ENCODE measurements around the gene ACOT7. TPM values are rescaled to one million over a fixed set of nuclear protein-coding genes. Genes with fewer than 3 reads are reported as not detected.

The ACOT7 gene
- total and polyA plus RNA-seq, 2 experiments from 2014 or later: 167 to 169 TPM

DNA sequence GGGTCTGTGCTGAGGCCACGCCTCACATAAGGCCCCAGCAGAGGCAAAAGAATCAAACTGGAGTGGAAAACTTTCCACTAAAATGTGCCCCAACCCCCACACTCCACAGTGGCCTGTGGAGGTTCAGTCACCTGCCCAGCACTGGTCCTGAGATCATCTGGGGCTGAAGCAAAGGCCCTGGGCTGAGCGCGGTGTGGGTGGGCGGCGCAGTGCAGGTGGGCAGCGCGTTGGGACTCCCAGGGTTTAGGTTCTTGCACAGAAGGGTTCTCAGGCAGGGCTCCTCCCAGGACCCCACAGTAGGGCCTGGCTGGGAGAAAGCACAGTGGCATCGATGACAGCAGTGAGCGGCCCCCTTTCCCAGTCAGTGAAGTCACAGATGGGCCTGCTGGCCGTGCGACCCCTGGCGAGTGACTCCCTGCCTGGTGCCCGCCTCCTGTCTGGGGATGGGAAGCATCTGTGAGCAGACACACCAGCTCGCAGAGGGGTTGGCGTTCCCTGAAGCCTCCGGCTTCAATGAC, 118.9 kb downstream of the ACOT7 start:
- Mint-ChIP-seq H3K4me3 (no peak overlapping the region), H3K27ac (no peak overlapping the region), H3K36me3 (ENCODE audit: low read depth) (peaks cover 4% of the 10 kb centered on the region; the same call in 1 of the 3 replicates), H3K27me3 (ENCODE audit: insufficient read depth, low read depth, poor library complexity) (peaks cover 20% of the 10 kb centered on the region), H3K4me1 (peaks cover 34% of the 10 kb centered on the region), H3K9me3 (no peaks in the 10 kb centered on the region)
- no peaks in the 10 kb centered on the region for H3K36me3 ChIP-seq (ENCODE audit: insufficient read depth)
- H3F3A ChIP-seq (replicated peaks; ENCODE audit: low read depth): no peaks in the 10 kb centered on the region
- H3K4me1 ChIP-seq (ENCODE audit: insufficient read depth): peaks cover 5% of the 10 kb centered on the region; the same call in 1 of the 2 replicates
- H3K9me2 ChIP-seq (ENCODE audit: insufficient read depth): no peaks in the 10 kb centered on the region
- H3K4me2 ChIP-seq: no peak overlapping the region
- H4K20me1 ChIP-seq (replicated peaks; ENCODE audit: insufficient read depth): no peaks in the 10 kb centered on the region; the same call in 1 of the 2 replicates
- H2AFZ ChIP-seq: no peak overlapping the region
- H3K27ac ChIP-seq (ENCODE audit: low read depth): no peak overlapping the region
- DNase-seq (ENCODE audit: low spot score): no peak
- TF ChIP-seq JUNB (IDR thresholded peaks at IDR 0.05; ENCODE audit: unreplicated experiment): no peak
- no peak for TF ChIP-seq ZNF331 (CRISPR knock-in tag; IDR thresholded peaks at IDR 0.05; ENCODE audit: low read depth)
- TF ChIP-seq, protein P1, sequence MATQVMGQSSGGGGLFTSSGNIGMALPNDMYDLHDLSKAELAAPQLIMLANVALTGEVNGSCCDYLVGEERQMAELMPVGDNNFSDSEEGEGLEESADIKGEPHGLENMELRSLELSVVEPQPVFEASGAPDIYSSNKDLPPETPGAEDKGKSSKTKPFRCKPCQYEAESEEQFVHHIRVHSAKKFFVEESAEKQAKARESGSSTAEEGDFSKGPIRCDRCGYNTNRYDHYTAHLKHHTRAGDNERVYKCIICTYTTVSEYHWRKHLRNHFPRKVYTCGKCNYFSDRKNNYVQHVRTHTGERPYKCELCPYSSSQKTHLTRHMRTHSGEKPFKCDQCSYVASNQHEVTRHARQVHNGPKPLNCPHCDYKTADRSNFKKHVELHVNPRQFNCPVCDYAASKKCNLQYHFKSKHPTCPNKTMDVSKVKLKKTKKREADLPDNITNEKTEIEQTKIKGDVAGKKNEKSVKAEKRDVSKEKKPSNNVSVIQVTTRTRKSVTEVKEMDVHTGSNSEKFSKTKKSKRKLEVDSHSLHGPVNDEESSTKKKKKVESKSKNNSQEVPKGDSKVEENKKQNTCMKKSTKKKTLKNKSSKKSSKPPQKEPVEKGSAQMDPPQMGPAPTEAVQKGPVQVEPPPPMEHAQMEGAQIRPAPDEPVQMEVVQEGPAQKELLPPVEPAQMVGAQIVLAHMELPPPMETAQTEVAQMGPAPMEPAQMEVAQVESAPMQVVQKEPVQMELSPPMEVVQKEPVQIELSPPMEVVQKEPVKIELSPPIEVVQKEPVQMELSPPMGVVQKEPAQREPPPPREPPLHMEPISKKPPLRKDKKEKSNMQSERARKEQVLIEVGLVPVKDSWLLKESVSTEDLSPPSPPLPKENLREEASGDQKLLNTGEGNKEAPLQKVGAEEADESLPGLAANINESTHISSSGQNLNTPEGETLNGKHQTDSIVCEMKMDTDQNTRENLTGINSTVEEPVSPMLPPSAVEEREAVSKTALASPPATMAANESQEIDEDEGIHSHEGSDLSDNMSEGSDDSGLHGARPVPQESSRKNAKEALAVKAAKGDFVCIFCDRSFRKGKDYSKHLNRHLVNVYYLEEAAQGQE (IDR thresholded peaks at IDR 0.05; ENCODE audit: unreplicated experiment): no peak
- no peak for TF ChIP-seq ZNF114 (CRISPR knock-in tag; IDR thresholded peaks at IDR 0.05)
- H3K79me2 ChIP-seq (replicated peaks; ENCODE audit: insufficient read depth): no peaks in the 10 kb centered on the region
- H3K27me3 ChIP-seq (ENCODE audit: insufficient read depth): no peaks in the 10 kb centered on the region
- H3K4me3 ChIP-seq: no peak overlapping the region
- ATAC-seq: no peak

DNA sequence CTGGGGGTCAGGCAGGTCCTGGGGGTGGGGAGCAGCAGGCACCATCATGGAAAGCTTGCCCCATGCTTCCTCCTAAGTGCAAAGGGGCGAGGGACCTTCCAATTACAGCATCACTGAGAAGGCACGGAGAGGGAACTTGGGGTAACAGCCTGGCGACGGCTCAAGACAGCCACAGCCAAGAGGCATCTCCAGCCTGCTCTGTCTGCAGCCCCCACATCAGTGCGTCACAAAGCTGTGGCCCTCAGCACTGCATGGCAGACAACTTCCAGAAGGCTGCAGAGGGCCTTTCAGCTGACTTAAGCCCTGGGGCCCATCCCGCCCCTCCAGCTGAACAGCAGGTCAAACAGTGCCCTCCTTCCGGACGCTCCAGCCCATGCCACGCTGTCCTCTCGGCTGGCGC, 119.5 kb downstream of the ACOT7 start:
- no peak overlapping the region for H3K4me2 ChIP-seq
- H4K20me1 ChIP-seq (replicated peaks; ENCODE audit: insufficient read depth): no peaks in the 10 kb centered on the region; the same call in 1 of the 2 replicates
- peaks cover 34% of the 10 kb centered on the region for H3K4me1 Mint-ChIP-seq
- TF ChIP-seq, protein P2, sequence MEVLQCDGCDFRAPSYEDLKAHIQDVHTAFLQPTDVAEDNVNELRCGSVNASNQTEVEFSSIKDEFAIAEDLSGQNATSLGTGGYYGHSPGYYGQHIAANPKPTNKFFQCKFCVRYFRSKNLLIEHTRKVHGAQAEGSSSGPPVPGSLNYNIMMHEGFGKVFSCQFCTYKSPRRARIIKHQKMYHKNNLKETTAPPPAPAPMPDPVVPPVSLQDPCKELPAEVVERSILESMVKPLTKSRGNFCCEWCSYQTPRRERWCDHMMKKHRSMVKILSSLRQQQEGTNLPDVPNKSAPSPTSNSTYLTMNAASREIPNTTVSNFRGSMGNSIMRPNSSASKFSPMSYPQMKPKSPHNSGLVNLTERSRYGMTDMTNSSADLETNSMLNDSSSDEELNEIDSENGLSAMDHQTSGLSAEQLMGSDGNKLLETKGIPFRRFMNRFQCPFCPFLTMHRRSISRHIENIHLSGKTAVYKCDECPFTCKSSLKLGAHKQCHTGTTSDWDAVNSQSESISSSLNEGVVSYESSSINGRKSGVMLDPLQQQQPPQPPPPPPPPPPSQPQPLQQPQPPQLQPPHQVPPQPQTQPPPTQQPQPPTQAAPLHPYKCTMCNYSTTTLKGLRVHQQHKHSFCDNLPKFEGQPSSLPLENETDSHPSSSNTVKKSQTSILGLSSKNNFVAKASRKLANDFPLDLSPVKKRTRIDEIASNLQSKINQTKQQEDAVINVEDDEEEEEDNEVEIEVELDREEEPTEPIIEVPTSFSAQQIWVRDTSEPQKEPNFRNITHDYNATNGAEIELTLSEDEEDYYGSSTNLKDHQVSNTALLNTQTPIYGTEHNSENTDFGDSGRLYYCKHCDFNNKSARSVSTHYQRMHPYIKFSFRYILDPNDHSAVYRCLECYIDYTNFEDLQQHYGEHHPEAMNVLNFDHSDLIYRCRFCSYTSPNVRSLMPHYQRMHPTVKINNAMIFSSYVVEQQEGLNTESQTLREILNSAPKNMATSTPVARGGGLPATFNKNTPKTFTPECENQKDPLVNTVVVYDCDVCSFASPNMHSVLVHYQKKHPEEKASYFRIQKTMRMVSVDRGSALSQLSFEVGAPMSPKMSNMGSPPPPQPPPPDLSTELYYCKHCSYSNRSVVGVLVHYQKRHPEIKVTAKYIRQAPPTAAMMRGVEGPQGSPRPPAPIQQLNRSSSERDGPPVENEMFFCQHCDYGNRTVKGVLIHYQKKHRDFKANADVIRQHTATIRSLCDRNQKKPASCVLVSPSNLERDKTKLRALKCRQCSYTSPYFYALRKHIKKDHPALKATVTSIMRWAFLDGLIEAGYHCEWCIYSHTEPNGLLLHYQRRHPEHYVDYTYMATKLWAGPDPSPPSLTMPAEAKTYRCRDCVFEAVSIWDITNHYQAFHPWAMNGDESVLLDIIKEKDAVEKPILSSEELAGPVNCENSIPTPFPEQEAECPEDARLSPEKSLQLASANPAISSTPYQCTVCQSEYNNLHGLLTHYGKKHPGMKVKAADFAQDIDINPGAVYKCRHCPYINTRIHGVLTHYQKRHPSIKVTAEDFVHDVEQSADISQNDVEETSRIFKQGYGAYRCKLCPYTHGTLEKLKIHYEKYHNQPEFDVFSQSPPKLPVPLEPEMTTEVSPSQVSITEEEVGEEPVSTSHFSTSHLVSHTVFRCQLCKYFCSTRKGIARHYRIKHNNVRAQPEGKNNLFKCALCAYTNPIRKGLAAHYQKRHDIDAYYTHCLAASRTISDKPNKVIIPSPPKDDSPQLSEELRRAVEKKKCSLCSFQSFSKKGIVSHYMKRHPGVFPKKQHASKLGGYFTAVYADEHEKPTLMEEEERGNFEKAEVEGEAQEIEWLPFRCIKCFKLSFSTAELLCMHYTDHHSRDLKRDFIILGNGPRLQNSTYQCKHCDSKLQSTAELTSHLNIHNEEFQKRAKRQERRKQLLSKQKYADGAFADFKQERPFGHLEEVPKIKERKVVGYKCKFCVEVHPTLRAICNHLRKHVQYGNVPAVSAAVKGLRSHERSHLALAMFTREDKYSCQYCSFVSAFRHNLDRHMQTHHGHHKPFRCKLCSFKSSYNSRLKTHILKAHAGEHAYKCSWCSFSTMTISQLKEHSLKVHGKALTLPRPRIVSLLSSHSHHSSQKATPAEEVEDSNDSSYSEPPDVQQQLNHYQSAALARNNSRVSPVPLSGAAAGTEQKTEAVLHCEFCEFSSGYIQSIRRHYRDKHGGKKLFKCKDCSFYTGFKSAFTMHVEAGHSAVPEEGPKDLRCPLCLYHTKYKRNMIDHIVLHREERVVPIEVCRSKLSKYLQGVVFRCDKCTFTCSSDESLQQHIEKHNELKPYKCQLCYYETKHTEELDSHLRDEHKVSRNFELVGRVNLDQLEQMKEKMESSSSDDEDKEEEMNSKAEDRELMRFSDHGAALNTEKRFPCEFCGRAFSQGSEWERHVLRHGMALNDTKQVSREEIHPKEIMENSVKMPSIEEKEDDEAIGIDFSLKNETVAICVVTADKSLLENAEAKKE (CRISPR knock-in tag; IDR thresholded peaks at IDR 0.05): no peak
- TF ChIP-seq ZNF331 (CRISPR knock-in tag; IDR thresholded peaks at IDR 0.05; ENCODE audit: low read depth): no peak
- no peak for TF ChIP-seq POLR2AphosphoS5 (IDR thresholded peaks at IDR 0.05; ENCODE audit: low read depth)
- TF ChIP-seq ZNF114 (CRISPR knock-in tag; IDR thresholded peaks at IDR 0.05): no peak
- no peak for TF ChIP-seq NANOG (IDR thresholded peaks at IDR 0.05; ENCODE audit: borderline replicate concordance)
- TF ChIP-seq EZH2phosphoT487 (IDR thresholded peaks at IDR 0.05; ENCODE audit: unreplicated experiment): no peak
- TF ChIP-seq, protein P1 (IDR thresholded peaks at IDR 0.05; ENCODE audit: unreplicated experiment): no peak

More for the DNA sequence above, 119.5 kb downstream of the ACOT7 start:
- no peak overlapping the region for H2AFZ ChIP-seq
- H3K4me3 ChIP-seq: no peak overlapping the region
- no peaks in the 10 kb centered on the region for H3K27me3 ChIP-seq (ENCODE audit: insufficient read depth)
- no peak overlapping the region for H3K27ac ChIP-seq (ENCODE audit: low read depth)
- H3K9me2 ChIP-seq (ENCODE audit: insufficient read depth): no peaks in the 10 kb centered on the region
- no peak for ATAC-seq
- no peaks in the 10 kb centered on the region for H3K36me3 ChIP-seq (ENCODE audit: insufficient read depth)
- Mint-ChIP-seq H3K36me3 (ENCODE audit: low read depth) (peaks cover 4% of the 10 kb centered on the region; the same call in 1 of the 3 replicates), H3K27me3 (ENCODE audit: insufficient read depth, low read depth, poor library complexity) (peaks cover 17% of the 10 kb centered on the region), H3K4me3 (no peak overlapping the region), H3K27ac (no peak overlapping the region), H3K9me3 (no peaks in the 10 kb centered on the region)
- H3K79me2 ChIP-seq (replicated peaks; ENCODE audit: insufficient read depth): no peaks in the 10 kb centered on the region
- peaks cover 5% of the 10 kb centered on the region; the same call in 1 of the 2 replicates for H3K4me1 ChIP-seq (ENCODE audit: insufficient read depth)
- H3F3A ChIP-seq (replicated peaks; ENCODE audit: low read depth): no peaks in the 10 kb centered on the region
- DNase-seq (ENCODE audit: low spot score): no peak

Measured in GM23338 (cell line).